Stimulated activated CD4-positive, alpha-beta T cell treated with anti-CD3 and anti-CD28 coated beads, Interleukin-15, amount 100 ng/mL, for 1 hour (primary cell): ENCODE data around the gene VARS1.
"Not testable (repeated sequence)": the region's sequence is repeated elsewhere in the genome, so short reads cannot be mapped to it uniquely, and the experiment has no call there.

Experiments used
- DNase-seq, 2 donors: peaks; one replicate each; pipeline ENCODE4 v3.0.0-alpha.2; 2020; ENCODE audit warnings: low read depth in 1 of 2, low spot score in 1 of 2

Gene VARS1

GRCh38 chr6:31822036-31822821, 26.7 kb upstream of the VARS1 start:
- no peak for DNase-seq

- DNase-seq, result peak in 1 of 2 donors; percentile 71
Observed at GRCh38 chr6:31821301-31822035, 25.9 kb upstream of the VARS1 start.

- DNase-seq, result not testable (repeated sequence)
Observed at GRCh38 chr6:31820399-31820798, 24.8 kb upstream of the VARS1 start.

- no peak for DNase-seq
Observed at GRCh38 chr6:31819871-31820299, 24.3 kb upstream of the VARS1 start.

GRCh38 chr6:31817929-31818511, 22.5 kb upstream of the VARS1 start:
- not testable (repeated sequence) for DNase-seq

GRCh38 chr6:31817133-31817928, 21.8 kb upstream of the VARS1 start:
- DNase-seq, result not testable (repeated sequence)

- peak in 1 of 2 donors; percentile 36 for DNase-seq
Observed at GRCh38 chr6:31815025-31815838, 19.7 kb upstream of the VARS1 start, which contains the start of the genes HSPA1A and HSPA1L. HSPA1A (plus strand) TSS chr6:31815543; CDS start chr6:31815757, 214 bp downstream. HSPA1L (minus strand) TSS chr6:31815283; CDS start chr6:31811972, 3,311 bp downstream.

- peak in 1 of 2 donors; percentile 50 for DNase-seq
Observed at GRCh38 chr6:31814677-31815024, 19.1 kb upstream of the VARS1 start.

- no peak for DNase-seq
Observed at GRCh38 chr6:31813465-31813849, 17.9 kb upstream of the VARS1 start.

- DNase-seq, result no peak
Observed at GRCh38 chr6:31811645-31812044, 16.1 kb upstream of the VARS1 start.

- DNase-seq, result not testable (repeated sequence)
Observed at GRCh38 chr6:31808599-31808998, 13.0 kb upstream of the VARS1 start.

GRCh38 chr6:31806470-31807272, 11.1 kb upstream of the VARS1 start, which contains the start of gene LSM2:
LSM2 (minus strand) TSS chr6:31806966; CDS start chr6:31806757, 209 bp downstream.
- DNase-seq, result peak; percentile 93 to 95

- no peak for DNase-seq
Observed at GRCh38 chr6:31805939-31806469, 10.5 kb upstream of the VARS1 start.

- not testable (repeated sequence) for DNase-seq
Observed at GRCh38 chr6:31801031-31801927, 5.7 kb upstream of the VARS1 start.

GRCh38 chr6:31799781-31800180, 4.2 kb upstream of the VARS1 start:
- DNase-seq, result no peak

- no peak for DNase-seq
Observed at GRCh38 chr6:31797588-31797987, 2.0 kb upstream of the VARS1 start.

GRCh38 chr6:31796993-31797385, 1.4 kb upstream of the VARS1 start:
- DNase-seq, result no peak
